Measurements from ENCODE around the gene MARS1.
A peak's percentile ranks its signal among the peaks of the same experiment; 100 is the strongest.

The MARS1 gene

GRCh38 chr12:57545809-57546437, 58.1 kb downstream of the MARS1 start:
- TF ChIP-seq CTCF (IDR thresholded peaks at IDR 0.05; ENCODE audit: insufficient read depth, low read length) (no peak), GABPA (IDR thresholded peaks at IDR 0.05; ENCODE audit: low read depth) (no peak), REST (IDR thresholded peaks at IDR 0.05; ENCODE audit: insufficient replicate concordance, low read depth) (no peak), POLR2AphosphoS5 (IDR thresholded peaks at IDR 0.05; ENCODE audit: low read depth) (no peak), SPI1 (IDR thresholded peaks at IDR 0.05; ENCODE audit: borderline replicate concordance, low read depth) (no peak)
- Histone ChIP-seq H3K27me3 (ENCODE audit: insufficient read depth, poor library complexity, severe bottlenecking) (peaks cover 9% of the 10 kb centered on the region), H3K4me3 (replicated peaks; ENCODE audit: insufficient read depth, low read length) (peak overlapping the region; percentile 82), H3K27ac (replicated peaks) (peak overlapping the region; percentile 79; the same call in 1 of the 2 replicates)
- DNase-seq (ENCODE audit: low read depth in 1 of 2, low spot score in 1 of 2): no peak

GRCh38 chr12:57546438-57547287, 58.8 kb downstream of the MARS1 start, which contains the start of gene DCTN2:
DCTN2 (minus strand) TSS chr12:57547192; CDS start chr12:57547063, 129 bp downstream.
- Histone ChIP-seq H3K4me3 (replicated peaks; ENCODE audit: insufficient read depth, low read length) (peak within 1 kb of the TSS; percentile 82), H3K27me3 (ENCODE audit: insufficient read depth, poor library complexity, severe bottlenecking) (peaks cover 11% of the 10 kb centered on the region), H3K27ac (replicated peaks) (peak within 1 kb of the TSS; percentile 79)
- no peak for TF ChIP-seq REST (IDR thresholded peaks at IDR 0.05; ENCODE audit: insufficient replicate concordance, low read depth)
- TF ChIP-seq POLR2AphosphoS5 (IDR thresholded peaks at IDR 0.05; ENCODE audit: low read depth): peak; percentile 42; the same call in 1 of the 2 replicates
- DNase-seq (ENCODE audit: low read depth in 1 of 2, low spot score in 1 of 2): peak; percentile 92 to 99

- DNase-seq (ENCODE audit: low read depth in 1 of 2, low spot score in 1 of 2): no peak
- peaks cover 11% of the 10 kb centered on the region for H3K27me3 ChIP-seq (ENCODE audit: insufficient read depth, poor library complexity, severe bottlenecking)
- H3K4me3 ChIP-seq (replicated peaks; ENCODE audit: insufficient read depth, low read length): peak overlapping the region; percentile 82
- TF ChIP-seq SPI1 (IDR thresholded peaks at IDR 0.05; ENCODE audit: borderline replicate concordance, low read depth): no peak
- TF ChIP-seq CTCF (IDR thresholded peaks at IDR 0.05; ENCODE audit: insufficient read depth, low read length): no peak
- no peak for TF ChIP-seq POLR2AphosphoS5 (IDR thresholded peaks at IDR 0.05; ENCODE audit: low read depth)
- TF ChIP-seq REST (IDR thresholded peaks at IDR 0.05; ENCODE audit: insufficient replicate concordance, low read depth): no peak
- no peak for TF ChIP-seq GABPA (IDR thresholded peaks at IDR 0.05; ENCODE audit: low read depth)
- peak overlapping the region; percentile 34; the same call in 1 of the 2 replicates for H3K27ac ChIP-seq (replicated peaks)
Measured at GRCh38 chr12:57547288-57548012, 59.6 kb downstream of the MARS1 start.

All from HL-60 (cell line).